HG03558 (cell line): ENCODE data around the gene UNC13B.
"Not testable (repeated sequence)": the region's sequence is repeated elsewhere in the genome, so short reads cannot be mapped to it uniquely, and the experiment has no call there.

Source experiments
- ATAC-seq: cut with Tn5 transposase; IDR thresholded peaks from one replicate; pipeline ENCODE4 v1.9.1; 2021; ENCODE audit warnings: moderate number of reproducible peaks; ENCODE audit not compliant: unreplicated experiment; ENCODE audit errors: extremely low read depth

The UNC13B gene

DNA sequence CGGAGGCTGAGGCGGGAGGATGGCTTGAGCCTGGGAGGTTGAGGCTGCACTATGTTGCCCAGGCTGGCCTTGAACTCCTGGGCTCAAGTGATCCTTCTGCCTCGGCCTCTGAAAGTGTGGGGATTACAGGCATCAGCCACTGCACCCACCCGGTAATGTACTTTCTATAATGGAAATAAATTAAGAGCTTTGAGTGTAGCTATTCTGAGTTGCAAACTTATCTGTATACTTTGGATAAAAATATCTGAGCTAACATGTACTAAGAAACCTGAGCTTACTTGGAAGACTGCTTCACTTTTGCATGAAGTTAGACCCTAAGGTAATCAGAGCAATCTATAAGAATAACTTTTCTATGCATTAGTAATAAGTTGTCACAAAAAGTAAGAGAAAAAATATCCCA, 50.0 kb downstream of the UNC13B start:
- no peak for ATAC-seq

DNA sequence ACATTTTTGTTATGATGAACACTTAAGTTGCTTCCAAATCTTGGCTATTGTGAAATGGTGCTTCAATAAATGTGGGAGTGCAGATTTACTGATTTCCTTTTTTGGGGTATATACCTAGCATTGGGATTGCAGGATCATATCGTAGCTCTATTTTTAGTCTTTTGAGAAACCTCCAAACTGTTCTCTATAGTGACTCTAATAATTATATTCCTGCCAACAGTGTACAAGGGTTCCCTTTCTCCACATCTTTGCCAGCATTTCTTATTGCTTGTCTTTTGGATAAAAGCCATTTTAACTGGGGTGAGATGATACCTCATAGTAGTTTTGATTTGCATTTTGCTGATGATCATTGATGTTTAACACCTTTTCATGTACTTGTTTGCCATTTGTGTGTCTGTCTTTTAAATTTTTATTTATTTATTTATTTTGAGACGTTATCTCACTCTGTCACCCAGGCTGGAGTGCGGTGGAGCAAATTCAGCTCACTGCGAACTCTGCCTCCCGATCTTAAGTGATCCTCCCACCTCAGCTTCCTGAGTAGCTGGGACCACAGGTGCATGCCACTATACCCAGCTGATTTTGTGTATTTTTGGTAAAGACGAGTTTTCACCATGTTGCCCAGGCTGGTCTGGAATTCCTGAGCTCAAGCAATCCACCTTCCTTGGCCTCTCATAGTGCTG, 59.0 kb downstream of the UNC13B start:
- no peak for ATAC-seq

DNA sequence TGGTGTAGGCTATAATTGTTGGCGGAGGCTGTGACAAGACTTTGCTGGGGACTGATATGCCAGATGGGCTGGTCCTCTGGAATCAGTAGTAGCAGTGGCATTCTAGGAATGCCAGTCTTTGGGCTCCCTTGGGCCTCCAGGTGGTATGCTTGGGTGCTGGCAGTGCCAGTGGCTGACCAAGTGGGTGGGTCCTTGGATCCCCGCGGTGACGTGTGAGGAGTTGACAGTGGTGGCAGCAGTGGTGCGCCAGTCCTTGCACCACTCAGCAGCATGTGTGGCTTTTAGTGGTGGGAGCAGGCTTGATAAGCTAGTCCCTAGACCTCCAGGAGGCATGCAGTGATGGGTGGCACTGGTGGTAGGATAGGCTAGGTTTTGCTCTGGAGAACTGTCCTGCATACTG, 63.9 kb downstream of the UNC13B start:
- no peak for ATAC-seq

DNA sequence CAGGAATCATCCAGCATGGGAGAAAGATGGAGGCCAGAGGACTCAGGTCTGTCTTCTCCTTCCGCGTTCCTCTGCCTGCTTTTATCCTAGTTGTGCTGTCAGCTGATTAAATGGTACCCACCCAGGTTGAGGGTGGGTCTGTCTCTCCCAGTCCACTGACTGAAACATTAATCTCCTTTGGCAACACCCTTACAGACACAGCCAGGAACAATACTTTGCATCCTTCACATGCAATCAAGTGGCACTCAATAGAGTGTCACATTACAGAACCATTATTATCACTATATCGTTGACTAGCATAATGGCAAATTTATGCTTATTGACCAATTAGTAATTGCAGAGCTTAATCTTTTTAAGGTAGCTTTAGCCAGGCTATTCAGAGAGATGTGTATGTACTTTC, 64.8 kb downstream of the UNC13B start:
- no peak for ATAC-seq

DNA sequence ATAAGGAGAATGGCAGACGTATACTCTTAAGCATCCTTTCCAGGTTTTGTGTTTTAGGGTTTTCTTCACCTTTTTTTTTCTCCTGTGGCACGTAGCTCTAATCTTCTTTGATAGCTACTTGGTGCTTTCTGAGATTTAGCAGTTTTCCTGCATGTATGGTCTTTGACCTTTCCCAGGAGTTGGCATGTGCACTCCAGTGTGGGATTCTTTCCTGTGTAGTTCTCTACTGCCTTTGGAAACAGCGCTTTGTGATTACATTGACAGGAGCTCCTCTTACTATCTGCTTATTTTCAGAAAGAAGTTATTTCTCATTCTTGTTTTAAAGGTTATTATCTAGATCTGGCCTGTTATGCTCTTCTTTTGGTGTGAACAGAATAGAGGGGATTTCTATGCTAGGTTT, 65.5 kb downstream of the UNC13B start:
- no peak for ATAC-seq

DNA sequence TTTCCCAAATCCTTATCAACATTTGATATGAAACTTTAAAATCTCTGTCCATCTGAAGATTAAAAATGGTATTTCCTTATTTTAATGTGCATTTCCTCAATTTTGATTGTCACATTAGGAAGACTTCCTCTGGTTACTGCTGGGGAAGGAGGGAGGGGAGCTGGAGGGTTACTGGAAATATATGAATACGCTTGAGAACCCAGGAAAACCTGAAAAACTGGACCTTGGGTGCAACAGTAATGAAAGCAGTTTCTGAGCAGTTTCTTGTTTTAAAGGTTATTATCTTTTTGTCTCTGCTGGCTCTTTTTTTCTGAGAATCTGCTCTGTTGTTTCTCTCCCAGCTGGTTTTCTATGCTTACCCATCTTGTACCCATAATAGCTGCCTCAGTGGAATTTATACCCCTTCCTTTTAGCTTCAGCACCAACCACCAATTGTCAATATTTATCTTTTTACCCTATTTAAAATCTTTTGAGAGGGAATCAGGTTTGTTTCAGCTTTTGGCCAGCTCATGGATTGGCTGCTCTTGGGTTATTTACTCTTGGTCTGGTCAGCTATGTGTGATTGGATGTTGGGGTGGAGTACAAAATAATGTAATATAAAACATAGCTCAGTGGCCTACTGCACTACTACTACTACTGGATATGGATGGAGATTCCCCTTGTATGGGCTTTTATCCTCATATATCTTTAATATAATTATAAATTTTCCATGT, 67.4 kb downstream of the UNC13B start:
- no peak for ATAC-seq

DNA sequence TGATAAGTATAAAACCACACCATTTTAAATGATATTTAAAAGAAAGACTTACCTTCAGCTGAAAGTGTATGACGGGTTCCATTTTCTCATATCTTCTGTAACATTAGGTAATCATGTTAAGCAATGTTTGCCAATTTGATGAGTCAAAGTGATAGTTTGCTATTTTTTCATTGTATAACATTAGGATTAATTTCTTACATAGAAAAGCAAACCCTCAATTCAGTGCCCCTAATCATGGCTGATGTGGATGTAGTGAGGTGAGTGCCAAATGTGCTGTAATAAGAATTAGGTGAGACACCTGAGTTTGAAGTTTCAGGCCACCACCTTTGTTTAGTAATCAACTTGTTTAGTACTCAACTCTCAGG, 68.0 kb downstream of the UNC13B start:
- ATAC-seq, result no peak

DNA sequence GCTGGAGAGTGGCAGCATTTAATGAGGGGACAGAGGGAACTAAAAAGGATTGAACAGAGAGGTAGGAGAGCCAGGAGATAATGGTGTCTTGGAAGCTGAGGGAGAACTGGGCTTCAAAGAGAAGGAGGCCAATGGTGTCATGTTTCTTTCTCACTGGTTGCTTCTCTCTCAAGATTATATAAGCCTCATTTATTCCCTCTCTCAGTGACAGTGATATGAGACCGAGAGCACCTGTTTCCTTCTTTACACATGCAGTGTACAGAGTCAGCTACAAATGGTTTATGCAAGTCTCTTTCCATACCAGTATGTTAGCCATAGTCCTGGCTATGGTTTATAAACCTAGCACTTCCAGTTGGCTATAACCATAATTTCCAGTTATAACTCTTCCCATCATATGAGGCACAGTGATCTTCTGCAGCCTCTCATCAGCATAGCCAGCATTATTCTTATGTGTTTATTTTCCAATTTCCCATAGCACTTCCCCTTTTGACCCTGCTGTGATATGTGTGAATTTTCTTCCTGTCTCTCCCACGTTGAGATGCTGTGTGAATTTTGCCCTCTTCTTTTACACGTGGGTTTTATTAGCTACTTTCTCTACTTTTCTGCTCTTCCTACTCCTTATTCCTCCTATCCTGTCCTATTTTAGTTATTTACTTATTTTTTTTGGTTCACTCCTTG, 71.2 kb downstream of the UNC13B start:
- no peak for ATAC-seq

DNA sequence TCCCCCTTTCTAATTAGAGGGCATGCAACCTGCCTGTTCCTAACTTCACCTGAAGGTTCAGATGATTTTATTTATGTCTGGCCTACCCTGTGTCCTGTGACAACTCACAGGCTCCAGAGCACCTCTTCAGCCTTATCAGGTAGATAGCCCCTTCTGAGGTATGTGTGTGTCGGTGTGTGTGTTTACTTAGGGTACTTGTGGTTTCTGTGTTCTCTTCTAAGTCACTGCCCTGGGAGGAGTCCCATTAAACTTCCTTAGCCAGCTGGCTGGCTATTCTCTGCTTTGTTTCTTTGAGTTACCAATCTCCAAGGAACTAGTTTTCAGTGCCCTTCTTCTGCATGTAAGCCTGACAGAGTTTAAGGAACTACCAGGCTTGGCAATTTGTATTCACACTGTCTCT, 74.9 kb downstream of the UNC13B start:
- ATAC-seq, result no peak

DNA sequence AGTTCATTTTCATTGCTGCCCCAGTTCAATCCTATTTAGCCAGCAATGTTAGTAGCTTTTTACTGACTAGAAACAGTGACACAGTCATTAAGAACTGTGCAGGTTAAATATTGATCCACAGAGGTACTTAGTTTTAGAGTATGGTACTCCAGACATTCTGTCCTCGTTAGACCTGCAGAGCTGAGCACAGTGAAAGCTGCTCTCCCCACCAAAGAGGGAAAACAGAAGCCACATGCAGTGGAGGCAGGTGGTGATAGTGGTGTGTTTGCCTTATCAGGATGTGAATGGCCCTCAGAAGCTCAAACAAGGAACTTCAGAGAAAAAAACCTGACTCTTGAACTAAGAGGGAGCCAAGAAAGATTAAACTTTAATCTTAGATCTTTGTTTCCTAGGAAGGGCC, 75.5 kb downstream of the UNC13B start:
- no peak for ATAC-seq

DNA sequence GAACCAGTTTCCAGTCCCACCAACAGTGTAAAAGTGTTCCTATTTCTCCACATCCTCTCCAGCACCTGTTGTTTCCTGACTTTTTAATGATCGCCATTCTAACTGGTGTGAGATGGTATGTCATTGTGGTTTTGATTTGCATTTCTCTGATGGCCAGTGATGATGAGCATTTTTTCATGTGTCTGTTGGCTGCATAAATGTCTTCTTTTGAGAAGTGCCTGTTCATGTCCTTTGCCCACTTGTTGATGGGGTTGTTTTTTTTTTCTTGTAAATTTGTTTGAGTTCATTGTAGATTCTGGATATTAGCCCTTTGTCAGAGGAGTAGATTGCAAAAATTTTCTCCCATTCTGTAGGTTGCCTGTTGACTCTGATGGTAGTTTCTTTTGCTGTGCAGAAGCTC, 84.1 kb downstream of the UNC13B start:
- ATAC-seq, result not testable (repeated sequence)

DNA sequence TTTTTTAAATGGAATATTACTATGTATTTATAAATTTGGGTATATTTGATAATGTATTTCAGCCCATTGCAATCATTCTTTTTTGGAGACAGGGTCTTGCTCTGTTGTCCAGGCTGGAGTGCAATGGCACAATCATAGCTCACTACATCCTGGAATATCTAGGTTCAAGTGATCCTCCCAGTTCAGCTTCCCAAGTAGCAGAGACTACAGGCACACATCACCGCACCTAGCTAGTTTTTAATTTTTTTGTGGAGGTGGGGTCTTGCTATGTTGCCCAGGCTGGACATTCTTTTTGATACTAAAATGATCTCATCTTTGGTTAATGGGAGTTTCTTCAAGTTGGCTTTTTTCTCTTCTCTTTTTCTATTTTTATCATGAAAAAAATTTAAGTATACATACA, 91.3 kb downstream of the UNC13B start:
- no peak for ATAC-seq

DNA sequence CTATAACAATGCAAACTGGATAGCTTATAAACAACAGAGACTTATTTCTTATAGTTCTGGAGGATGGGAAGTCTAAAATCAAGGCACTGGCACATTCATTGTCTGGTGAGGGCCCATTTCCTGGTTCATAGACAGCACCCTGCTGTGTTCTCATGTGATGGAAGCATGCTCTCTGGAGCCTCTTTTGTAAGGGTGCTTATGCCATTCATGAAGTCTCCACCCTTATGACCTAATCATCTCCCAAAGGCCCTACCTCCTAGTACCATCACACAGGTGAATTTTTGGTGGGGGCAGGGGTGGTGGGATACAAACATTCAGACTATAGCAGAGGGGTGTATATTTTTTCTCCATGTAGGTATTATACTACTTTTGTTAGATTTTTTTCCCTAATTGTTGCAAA, 92.4 kb downstream of the UNC13B start:
- ATAC-seq, result no peak

DNA sequence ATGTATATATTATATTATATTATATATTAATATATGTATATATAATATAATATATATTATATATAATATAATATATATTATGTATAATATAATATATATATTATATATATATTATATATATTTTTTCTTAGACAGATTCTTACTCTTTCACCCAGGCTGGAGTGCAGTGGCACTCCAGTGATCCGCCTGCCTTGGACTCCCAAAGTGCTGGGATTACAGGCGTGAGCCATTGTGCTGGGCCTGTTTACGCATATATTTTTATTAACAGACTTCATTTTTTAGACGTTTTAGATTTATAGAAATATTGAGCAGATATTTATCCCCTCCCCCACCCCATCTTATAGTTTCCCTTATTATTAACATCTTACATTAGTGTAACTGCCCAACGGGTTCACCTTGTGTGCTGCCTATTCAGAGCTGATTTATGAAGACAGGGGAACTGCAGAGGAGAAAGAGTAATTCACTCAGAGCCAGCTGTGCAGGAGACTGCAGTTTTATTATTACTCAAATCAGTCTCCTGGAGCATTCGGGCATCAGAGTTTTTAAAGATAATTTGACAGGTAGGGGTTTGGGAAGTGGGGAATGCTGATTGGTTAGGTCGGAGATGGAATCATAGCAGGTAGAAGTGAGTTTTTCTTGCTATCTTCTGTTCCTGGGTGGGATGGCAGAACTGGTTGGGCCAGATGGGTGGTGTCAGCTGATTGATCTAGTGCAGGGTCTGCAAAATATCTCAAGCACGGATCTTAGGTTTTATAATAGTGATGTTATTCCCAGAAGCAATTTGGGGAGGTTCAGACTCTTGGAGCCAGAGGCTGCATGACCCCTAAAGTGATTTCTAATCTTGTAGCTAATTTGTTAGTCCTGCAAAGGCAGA, 93.4 kb downstream of the UNC13B start:
- no peak for ATAC-seq

DNA sequence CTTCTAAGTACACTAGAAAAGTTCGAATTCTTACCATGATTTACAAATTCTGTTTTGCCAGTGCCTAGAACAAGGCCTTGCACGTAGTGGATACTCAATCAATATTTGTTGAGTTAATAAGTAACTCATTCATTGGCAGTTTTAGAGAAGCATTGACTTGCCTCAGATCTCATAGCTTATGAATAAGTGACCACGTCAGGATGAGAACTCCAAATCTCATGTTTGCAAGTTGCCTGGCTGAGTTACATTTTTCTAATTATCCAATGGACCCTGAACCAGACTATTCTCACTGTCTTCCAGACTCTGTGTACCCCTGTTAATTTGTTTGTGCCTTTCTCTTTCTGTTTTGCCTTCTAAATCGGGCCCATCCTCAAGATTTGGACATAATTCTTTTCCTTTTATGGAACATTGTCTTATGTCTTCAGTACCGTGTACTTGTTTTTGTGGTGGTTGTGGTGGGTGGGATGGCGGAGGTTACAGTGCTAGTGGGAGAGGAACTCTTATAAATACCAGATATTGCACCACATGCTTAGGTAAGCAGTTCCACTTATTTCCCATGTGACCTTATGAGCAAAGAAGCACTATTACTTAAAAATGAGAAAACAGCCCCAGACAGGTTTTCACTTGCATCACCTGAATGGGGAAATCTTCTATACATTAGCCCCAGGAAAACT, 96.3 kb downstream of the UNC13B start:
- no peak for ATAC-seq

DNA sequence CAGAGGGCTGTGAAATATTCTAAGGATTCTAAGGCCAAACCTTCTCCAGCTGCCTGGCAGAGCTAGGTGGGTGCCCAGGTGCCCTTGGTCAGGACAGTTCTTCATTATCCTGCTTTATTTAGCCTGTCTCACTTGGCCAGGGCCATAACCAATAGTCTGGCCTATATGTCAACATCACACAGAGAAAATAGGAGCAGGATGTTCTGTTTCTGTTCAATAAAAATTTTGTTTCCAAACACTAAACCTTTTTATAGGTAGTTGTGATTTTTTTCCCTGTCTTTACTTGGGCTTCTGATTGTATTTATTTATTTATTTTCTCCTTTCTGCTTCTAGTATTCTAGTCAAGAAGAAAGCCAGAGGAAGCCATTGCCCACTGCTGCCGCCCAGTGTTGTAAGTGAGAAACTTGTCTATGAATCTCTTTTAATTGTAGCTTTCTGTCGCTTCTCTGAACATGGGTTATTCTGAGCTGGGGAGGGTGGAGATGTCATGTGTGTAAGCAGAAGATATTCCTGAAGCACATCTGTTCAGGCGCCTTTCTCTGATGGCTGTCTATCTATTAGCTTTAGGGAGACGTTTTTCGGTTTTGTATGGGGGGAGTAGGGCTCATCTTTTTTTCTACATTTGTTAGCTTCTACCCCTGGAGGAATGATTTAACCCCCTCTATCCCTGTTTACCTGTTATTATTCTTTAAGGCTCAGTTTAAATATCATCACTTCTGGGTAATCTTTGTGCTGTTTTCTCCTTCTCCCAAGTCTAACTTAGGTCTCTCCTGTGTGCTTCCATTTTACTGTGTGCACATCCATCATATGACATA, 97.1 kb downstream of the UNC13B start:
- no peak for ATAC-seq

DNA sequence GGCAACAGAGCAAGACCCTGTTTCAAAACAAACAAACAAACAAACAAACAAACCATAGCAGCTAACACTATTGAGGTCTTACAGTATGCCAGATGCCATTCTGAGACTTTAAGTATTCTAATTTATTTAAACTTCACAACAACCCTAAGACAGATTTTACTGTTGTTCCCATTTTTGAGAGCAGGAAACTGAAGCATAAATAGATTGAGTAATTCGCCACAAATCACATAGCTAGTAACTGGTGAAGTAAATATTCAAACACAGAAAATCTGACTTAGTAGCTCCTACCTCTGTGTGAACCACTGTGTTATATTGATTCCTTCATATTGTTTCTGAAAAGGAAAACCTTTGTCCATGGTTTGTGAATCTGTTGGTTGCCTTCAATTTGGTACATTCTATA, 98.4 kb downstream of the UNC13B start:
- no peak for ATAC-seq

DNA sequence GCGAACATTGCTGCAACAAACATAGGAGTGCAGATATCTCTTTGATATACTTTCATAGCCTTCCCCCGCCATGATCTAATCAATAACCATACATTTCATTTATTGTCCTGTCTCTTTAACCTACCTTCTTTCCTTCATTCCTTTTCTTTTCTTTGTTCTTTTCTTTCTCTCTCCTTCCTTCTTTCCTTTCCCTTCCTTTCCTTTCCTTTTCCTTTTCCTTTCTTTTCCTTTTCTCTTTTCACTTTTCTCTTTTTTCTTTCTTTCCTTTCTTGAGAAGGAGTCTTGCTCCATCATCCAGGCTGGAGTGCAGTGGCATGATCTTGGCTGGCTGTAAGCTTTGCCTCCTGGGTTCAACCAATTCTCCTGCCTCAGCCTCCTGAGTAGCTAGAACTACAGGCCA, 100.3 kb downstream of the UNC13B start:
- no peak for ATAC-seq

DNA sequence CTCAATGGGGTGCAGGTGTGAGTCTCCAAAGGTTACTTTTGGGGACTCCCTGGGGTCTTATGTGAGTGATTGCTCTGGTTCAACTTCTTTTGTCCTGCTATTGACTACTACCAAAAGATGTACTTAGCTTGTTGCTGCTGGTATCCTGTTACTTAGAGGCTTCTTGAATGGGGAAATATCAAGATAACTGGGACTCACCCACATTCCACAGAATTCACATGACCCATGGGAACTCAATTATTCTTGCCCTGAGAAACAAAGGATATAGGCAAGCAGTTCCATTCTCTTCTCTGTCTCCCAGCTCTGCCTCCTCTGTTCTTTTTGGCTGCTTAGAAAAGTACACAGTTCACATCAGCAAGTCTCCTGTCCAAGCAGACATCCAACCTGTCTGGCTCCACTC, 105.9 kb downstream of the UNC13B start:
- ATAC-seq, result no peak
